Esophagus squamous epithelium (tissue), 4 donors: Measurements from ENCODE around the gene TCL1B.

Source experiments
- POLR2A ChIP-seq, 4 donors: fragments of 450-650 bp; IDR thresholded peaks; one replicate each; pipeline ENCODE4 v1.6.1; 2017; ENCODE audit warnings: antibody characterized with exemption in 4 of 4, mild to moderate bottlenecking in 4 of 4, moderate library complexity in 3 of 4
- TF ChIP-seq, protein P1 (sequence below), 6 experiments: fragments of 450-650 bp in 4 of 6; fragments of 200-600 bp in 2 of 6; sonication (generic) in 2 of 6; IDR thresholded peaks; one replicate each; pipeline ENCODE4 v1.5.1; 2016 to 2019; ENCODE audit warnings: antibody characterized with exemption in 6 of 6, mild to moderate bottlenecking in 4 of 6, moderate library complexity in 4 of 6

DNA sequence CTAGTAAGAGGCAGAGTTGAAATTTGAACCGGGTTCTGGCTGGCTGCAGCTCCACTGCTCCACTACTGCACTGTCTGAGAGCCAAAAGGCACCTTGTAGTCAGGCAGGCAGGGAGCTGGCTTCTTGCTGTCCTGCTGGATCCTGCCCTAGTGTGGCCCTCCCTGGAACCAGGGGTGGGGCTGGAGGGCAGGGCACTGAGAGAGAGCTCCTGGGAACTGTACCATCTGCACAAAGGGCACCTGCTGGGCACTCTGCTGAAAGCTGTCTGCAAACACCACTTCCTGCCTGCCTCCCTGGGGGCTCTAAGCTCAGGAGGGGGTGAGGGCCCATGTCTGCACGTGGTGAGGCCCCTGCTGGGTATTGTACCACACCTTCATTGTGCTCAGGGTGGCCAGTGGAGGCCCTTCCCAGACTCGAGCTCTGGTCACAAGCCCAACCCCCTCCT, 19.0 kb upstream of the TCL1B start:
- TF ChIP-seq, protein P1, sequence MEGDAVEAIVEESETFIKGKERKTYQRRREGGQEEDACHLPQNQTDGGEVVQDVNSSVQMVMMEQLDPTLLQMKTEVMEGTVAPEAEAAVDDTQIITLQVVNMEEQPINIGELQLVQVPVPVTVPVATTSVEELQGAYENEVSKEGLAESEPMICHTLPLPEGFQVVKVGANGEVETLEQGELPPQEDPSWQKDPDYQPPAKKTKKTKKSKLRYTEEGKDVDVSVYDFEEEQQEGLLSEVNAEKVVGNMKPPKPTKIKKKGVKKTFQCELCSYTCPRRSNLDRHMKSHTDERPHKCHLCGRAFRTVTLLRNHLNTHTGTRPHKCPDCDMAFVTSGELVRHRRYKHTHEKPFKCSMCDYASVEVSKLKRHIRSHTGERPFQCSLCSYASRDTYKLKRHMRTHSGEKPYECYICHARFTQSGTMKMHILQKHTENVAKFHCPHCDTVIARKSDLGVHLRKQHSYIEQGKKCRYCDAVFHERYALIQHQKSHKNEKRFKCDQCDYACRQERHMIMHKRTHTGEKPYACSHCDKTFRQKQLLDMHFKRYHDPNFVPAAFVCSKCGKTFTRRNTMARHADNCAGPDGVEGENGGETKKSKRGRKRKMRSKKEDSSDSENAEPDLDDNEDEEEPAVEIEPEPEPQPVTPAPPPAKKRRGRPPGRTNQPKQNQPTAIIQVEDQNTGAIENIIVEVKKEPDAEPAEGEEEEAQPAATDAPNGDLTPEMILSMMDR (IDR thresholded peaks at IDR 0.05): no peak
- TF ChIP-seq POLR2A (IDR thresholded peaks at IDR 0.05): no peak
